IMR-90 (cell line): ENCODE data around the gene AMFR. TPM values are rescaled to one million over a fixed set of nuclear protein-coding genes. Genes with fewer than 3 reads are reported as not detected.

Experiments
- ATAC-seq: fragments of 200-7000 bp; cut with Tn5 transposase; 2 replicates; pipeline ENCODE4 v1.9.1; 2020; ENCODE audit warnings: low read depth, mild to moderate bottlenecking, moderate library complexity
- BruUV-seq: library from RNA; stranded (reverse); fragments of 400-500 nt; replicated peaks from 2 replicates; lab custom pipeline; 2021; lab: Mats Ljungman, UMichigan
- CTCF ChIA-PET: fragments of 300-600 bp; formaldehyde crosslinking; extraction: SDS; loops from one replicate; lab custom pipeline; 2021; ENCODE audit warnings: antibody characterized with exemption; lab: Yijun Ruan, JAX
- POLR2A ChIA-PET: fragments of 300-600 bp; sonication (Branson Sonifier 250); formaldehyde crosslinking; loops from one replicate; lab custom pipeline; 2022; ENCODE audit warnings: antibody characterized with exemption; ENCODE audit not compliant: unreplicated experiment; lab: Charles Lee
- DNase-seq: peaks from one replicate; pipeline ENCODE4 v3.0.0; 2013
- H2AFZ ChIP-seq: replicated peaks from 2 replicates; pipeline ENCODE3; 2013; ENCODE audit warnings: low read length, mild to moderate bottlenecking; ENCODE audit not compliant: poor library complexity
- H2AK5ac ChIP-seq: 2 replicates; pipeline ENCODE4 v1.6.1; 2013; ENCODE audit warnings: low read depth, low read length, inconsistent platforms
- H2AK9ac ChIP-seq: replicated peaks from 2 replicates; pipeline ENCODE3; 2013; ENCODE audit warnings: mild to moderate bottlenecking, low read depth, low read length, moderate library complexity; ENCODE audit not compliant: poor library complexity
- H2BK120ac ChIP-seq: 2 replicates; pipeline ENCODE4 v1.6.1; 2013; ENCODE audit warnings: low read depth, low read length, inconsistent platforms
- H2BK15ac ChIP-seq: 3 replicates; pipeline ENCODE4 v1.6.1; 2013; ENCODE audit warnings: low read depth, low read length, inconsistent platforms
- H2BK20ac ChIP-seq: 2 replicates; pipeline ENCODE4 v1.6.1; 2013; ENCODE audit warnings: low read depth, mild to moderate bottlenecking, inconsistent platforms, low read length, moderate library complexity
- H2BK5ac ChIP-seq: 2 replicates; pipeline ENCODE4 v1.6.1; 2013; ENCODE audit warnings: mild to moderate bottlenecking, low read depth, low read length, inconsistent platforms; ENCODE audit not compliant: poor library complexity, severe bottlenecking
- H3K14ac ChIP-seq: replicated peaks from 2 replicates; pipeline ENCODE4 v1.6.1; 2013; ENCODE audit warnings: low read depth, low read length, inconsistent platforms
- H3K18ac ChIP-seq: 2 replicates; pipeline ENCODE4 v1.6.1; 2013; ENCODE audit warnings: low read depth, low read length, control low read depth
- H3K23ac ChIP-seq: 2 replicates; pipeline ENCODE4 v1.6.1; 2013; ENCODE audit warnings: low read depth, low read length, inconsistent platforms
- H3K27ac ChIP-seq: 2 replicates; pipeline ENCODE4 v1.5.1; 2013; ENCODE audit warnings: mild to moderate bottlenecking, control low read depth, low read length; ENCODE audit not compliant: insufficient read depth
- H3K27me3 ChIP-seq: 2 replicates; pipeline ENCODE4 v1.6.1; 2013; ENCODE audit warnings: low read length; ENCODE audit not compliant: control insufficient read depth, insufficient read depth
- H3K36me3 ChIP-seq: 2 replicates; pipeline ENCODE4 v1.6.1; 2013; ENCODE audit warnings: low read length, mixed read lengths; ENCODE audit not compliant: control insufficient read depth, insufficient read depth
- H3K4ac ChIP-seq: 2 replicates; pipeline ENCODE4 v1.6.1; 2013; ENCODE audit warnings: low read depth, low read length, inconsistent platforms
- H3K4me1 ChIP-seq: 2 replicates; pipeline ENCODE4 v1.6.1; 2013; ENCODE audit warnings: low read length, mixed read lengths; ENCODE audit not compliant: control insufficient read depth, insufficient read depth
- H3K4me2 ChIP-seq: 2 replicates; pipeline ENCODE4 v1.6.1; 2013; ENCODE audit warnings: low read depth, mild to moderate bottlenecking, control low read depth, low read length, moderate library complexity
- H3K4me3 ChIP-seq: 2 replicates; pipeline ENCODE4 v1.5.1; 2013; ENCODE audit warnings: low read depth, mild to moderate bottlenecking, control low read depth, low read length, moderate library complexity; ENCODE audit not compliant: insufficient read depth
- H3K56ac ChIP-seq: 2 replicates; pipeline ENCODE4 v1.6.1; 2013; ENCODE audit warnings: low read length, inconsistent platforms; ENCODE audit not compliant: insufficient read depth; ENCODE audit errors: extremely low read depth
- H3K79me1 ChIP-seq, 2 experiments: 2 replicates each; pipeline ENCODE4 v1.6.1; 2013; ENCODE audit warnings: low read length in 2 of 2, inconsistent platforms in 1 of 2, low read depth in 1 of 2
- H3K9ac ChIP-seq: 2 replicates; pipeline ENCODE4 v1.6.1; 2013; ENCODE audit warnings: low read depth, low read length, control low read depth
- H3K9me1 ChIP-seq: 2 replicates; pipeline ENCODE4 v1.6.1; 2013; ENCODE audit warnings: low read length, inconsistent platforms; ENCODE audit not compliant: insufficient read depth
- H3K9me3 ChIP-seq: 2 replicates; pipeline ENCODE4 v1.6.1; 2013; ENCODE audit warnings: low read length; ENCODE audit not compliant: control insufficient read depth, insufficient read depth
- H4K20me1 ChIP-seq: 2 replicates; pipeline ENCODE4 v1.6.1; 2013; ENCODE audit warnings: low read length, inconsistent platforms; ENCODE audit not compliant: insufficient read depth
- H4K5ac ChIP-seq: 2 replicates; pipeline ENCODE4 v1.6.1; 2013; ENCODE audit warnings: mild to moderate bottlenecking, low read depth, low read length, control low read depth
- H4K8ac ChIP-seq, 2 experiments: 2 replicates each; pipeline ENCODE4 v1.6.1; 2013; ENCODE audit warnings: low read depth in 2 of 2, low read length in 2 of 2, control low read depth in 1 of 2, inconsistent platforms in 1 of 2
- H4K91ac ChIP-seq: 2 replicates; pipeline ENCODE4 v1.6.1; 2013; ENCODE audit warnings: low read depth, low read length, inconsistent platforms; ENCODE audit not compliant: insufficient read depth
- CHD1 ChIP-seq: IDR thresholded peaks from 2 replicates; pipeline ENCODE4 v1.6.1; 2012; ENCODE audit warnings: low read depth, low read length, improper control_type of control experiment
- MXI1 ChIP-seq: IDR thresholded peaks from 2 replicates; pipeline ENCODE4 v1.6.1; 2012; ENCODE audit warnings: low read depth, mild to moderate bottlenecking, low read length, moderate library complexity, borderline replicate concordance
- NFE2L2 ChIP-seq: fragments of 150-350 bp; IDR thresholded peaks from 2 replicates; pipeline ENCODE4 v1.6.1; 2016; ENCODE audit warnings: low read depth, mild to moderate bottlenecking, low read length
- POLR2A ChIP-seq: IDR thresholded peaks from 2 replicates; pipeline ENCODE4 v1.6.1; 2012; ENCODE audit warnings: mild to moderate bottlenecking, low read depth, low read length
- RCOR1 ChIP-seq: IDR thresholded peaks from 2 replicates; pipeline ENCODE4 v1.6.1; 2012; ENCODE audit warnings: mild to moderate bottlenecking, low read length, improper control_type of control experiment; ENCODE audit not compliant: insufficient replicate concordance
- WGBS, 2 experiments: methylation state at CpG; one replicate each; pipeline versions ENCODE4 v1.1.5 to v1.1.7; 2013; ENCODE audit warnings: missing lambda C conversion rate in 2 of 2; ENCODE audit not compliant: insufficient read length in 1 of 2; ENCODE audit errors: extremely low coverage in 2 of 2; 5-methylcytosine and 5-hydroxymethylcytosine counted together
- dilution Hi-C: fragments of 300-500 bp; cut with HindIII; formaldehyde crosslinking; loops from one replicate; pipeline ENCODE4 v1.14.3; 2018; ENCODE audit warnings: low sequenced_read_pairs; ENCODE audit not compliant: unreplicated experiment
- in situ Hi-C: fragments of 300-500 bp; cut with MboI; formaldehyde crosslinking; loops from 3 replicates; pipeline ENCODE4 v1.14.3; 2019; ENCODE audit warnings: low sequenced_read_pairs, inconsistent platforms, mixed read lengths
- intact Hi-C: fragments of 100-400 bp; cut with micrococcal nuclease; formaldehyde crosslinking; loops from 2 replicates; pipeline ENCODE4 v1.10.0; 2022
- polyA plus RNA-seq, 3 experiments: library from polyadenylated mRNA; depleted of rRNA; stranded (reverse); fragments of >200 nt; gene quantifications; 2 replicates each; pipeline ENCODE4 v1.2.3, GENCODE V29; 2012; ENCODE audit warnings: low replicate concordance in 1 of 3
- total RNA-seq: library from RNA; depleted of rRNA; stranded (reverse); fragments of >200 nt; gene quantifications from 2 replicates; pipeline ENCODE4 v1.2.3, GENCODE V29; 2012

AMFR gene
- total and polyA plus RNA-seq, 2 of the 4 experiments (the other 2 are of a cell fraction): 60.7 to 216 TPM

DNA sequence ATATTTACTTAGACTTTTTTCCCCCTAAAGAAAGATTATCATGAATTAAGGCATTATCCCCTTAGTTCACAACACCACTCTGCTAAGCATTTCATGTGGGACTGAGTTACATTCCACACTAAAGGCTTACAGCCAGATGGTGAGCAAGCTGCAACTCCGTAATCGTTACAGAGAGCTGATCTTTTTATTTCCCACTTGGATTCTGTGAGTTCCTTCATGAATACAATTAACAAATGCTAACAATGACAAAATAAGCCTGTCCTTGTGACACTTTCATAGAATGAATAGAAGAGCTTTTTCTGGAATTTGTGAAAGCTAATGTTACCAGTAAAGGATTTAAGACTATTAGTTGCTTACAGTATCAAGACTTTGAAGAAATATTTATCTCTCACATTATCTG lies 34.8 kb upstream of the AMFR start:
- Histone ChIP-seq H2BK120ac (no peak overlapping the region), H3K14ac (no peak overlapping the region), H3K9ac (no peak overlapping the region), H3K4ac (no peak overlapping the region), H2BK5ac (no peak overlapping the region), H3K27ac (no peak overlapping the region), H3K4me1 (no peaks in the 10 kb centered on the region), H3K4me3 (no peak overlapping the region), H2AK5ac (no peak overlapping the region), H2BK15ac (no peak overlapping the region), H3K4me2 (no peak overlapping the region), H3K79me1 (peaks cover 12 to 14% of the 10 kb centered on the region in 2 experiments), H4K91ac (no peak overlapping the region), H2AK9ac (no peak overlapping the region), H2AFZ (no peak overlapping the region), H3K9me3 (no peaks in the 10 kb centered on the region), H3K18ac (no peak overlapping the region), H3K23ac (no peak overlapping the region), H3K27me3 (no peaks in the 10 kb centered on the region), H3K36me3 (peaks cover 15% of the 10 kb centered on the region), H4K5ac (no peak overlapping the region), H3K56ac (no peak overlapping the region), H2BK20ac (no peak overlapping the region), H4K8ac (no peak overlapping the region), H3K9me1 (peaks cover 3% of the 10 kb centered on the region; the same call in 1 of the 2 replicates), H4K20me1 (no peaks in the 10 kb centered on the region)
- TF ChIP-seq RCOR1: no peak
- no peak for TF ChIP-seq POLR2A
- TF ChIP-seq MXI1: no peak
- TF ChIP-seq CHD1: no peak
- no peak for TF ChIP-seq NFE2L2
- CTCF ChIA-PET: no interaction called here
- no CpG with 5 or more reads among the region's 2 CpGs for WGBS, 2 experiments
- POLR2A ChIA-PET: no interaction called here
- intact Hi-C loops: no loop called here
- dilution Hi-C loops: no loop called here
- no TSS peak for BruUV-seq
- no peak for DNase-seq
- ATAC-seq: no peak
- in situ Hi-C loops: no loop called here
